NCI-H2196 treated with DMSO at 0.1 percent for 48 hours (cell line): ENCODE results near the gene SOCS3.

ENCODE experiments used
- DNase-seq: peaks from one replicate; lab custom pipeline; 2025; ENCODE audit not compliant: unreplicated experiment; lab: John Stamatoyannopoulos, UW

The SOCS3 gene

GRCh38 chr17:78368854-78369495, 9.1 kb upstream of the SOCS3 start:
- no peak for DNase-seq

DNA sequence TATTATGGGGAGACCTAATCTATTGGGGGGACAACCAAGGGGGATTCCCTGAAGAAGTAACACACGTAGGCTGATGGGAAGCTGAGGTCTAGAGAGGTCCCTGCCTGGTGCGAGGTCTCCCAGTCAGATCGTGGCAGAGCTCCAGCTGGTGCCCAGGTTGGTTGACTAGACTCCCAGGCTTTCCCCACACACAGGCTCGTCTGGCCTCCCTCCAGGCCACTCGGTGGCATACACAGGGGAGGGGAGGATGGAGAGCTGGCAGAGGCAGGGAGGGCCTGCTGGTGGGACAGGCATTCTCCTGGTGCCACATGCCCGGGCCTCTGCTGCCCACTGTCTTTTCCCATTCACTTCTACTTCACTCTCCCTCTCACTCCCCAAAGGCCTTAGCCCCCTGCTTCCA, 8.5 kb upstream of the SOCS3 start:
- DNase-seq = no peak

DNA sequence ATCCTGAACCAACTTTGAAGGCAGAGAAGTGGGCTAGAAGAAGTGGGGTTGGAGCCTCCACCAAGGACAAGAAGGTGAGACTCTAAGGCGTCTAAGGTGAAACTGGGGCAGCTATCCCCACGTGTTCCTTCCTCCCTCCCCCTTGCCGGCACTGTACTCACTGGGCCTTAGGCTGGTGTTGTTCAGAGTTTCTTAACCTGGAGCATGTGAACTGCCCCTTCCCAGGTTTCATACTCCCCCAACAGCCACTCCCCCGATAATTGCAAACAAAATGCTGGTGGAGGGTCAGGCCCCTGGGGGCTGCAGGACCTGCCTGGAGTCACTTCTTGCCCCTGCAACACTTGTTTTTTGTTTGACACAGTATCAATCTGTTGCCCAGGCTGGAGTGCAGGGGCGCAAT, 7.3 kb upstream of the SOCS3 start:
- no peak for DNase-seq

- no peak for DNase-seq
Measured at GRCh38 chr17:78366109-78366848, 6.4 kb upstream of the SOCS3 start.

DNA sequence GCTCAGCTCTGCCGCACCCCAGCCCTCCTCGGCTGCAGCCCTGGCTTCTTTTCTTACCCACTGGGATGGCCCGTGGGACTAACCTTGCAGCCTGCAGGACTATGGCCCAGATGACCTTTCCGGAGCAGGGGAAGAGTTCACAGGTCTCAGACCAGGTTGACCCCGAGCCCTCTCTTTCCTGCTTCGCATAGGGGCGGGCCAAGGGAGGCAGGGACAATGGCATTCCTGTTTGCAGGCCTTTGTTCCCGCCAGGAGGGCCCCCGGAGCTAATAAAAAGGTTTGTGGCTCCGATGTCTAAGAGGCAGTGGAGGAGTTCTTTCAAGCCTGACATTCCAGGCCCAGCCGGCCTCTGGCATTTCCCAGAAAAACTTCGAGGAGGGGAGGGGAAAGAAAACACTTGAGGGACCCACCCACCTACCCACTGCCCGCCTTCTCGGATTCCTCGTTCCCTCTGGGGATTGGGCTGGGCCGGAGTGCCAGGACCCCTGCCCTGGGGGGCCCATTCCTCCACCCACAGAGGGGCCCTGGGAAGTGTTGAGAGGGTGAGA, 5.8 kb upstream of the SOCS3 start:
- no peak for DNase-seq

- DNase-seq = no peak
Measured at GRCh38 chr17:78364436-78365281, 4.8 kb upstream of the SOCS3 start.

DNA sequence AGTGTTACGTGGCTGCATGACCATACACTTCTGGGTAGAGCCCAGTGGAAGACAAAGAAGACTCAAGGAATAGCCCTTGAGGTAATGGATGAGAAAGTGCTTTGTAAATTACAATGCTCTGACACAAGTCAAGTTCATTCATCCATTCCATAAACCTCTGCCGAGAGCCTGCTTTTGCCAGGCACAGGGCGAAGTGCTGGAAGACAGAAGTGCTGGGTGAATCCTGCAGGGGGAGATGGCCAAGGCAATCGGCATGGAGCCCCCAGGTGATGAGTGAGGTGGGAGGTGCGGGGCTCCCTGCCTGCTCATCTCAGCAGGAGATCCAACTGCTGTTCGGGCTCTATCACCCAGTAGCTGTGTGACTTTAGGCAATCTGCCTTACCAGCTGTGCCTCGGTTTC, 2.8 kb upstream of the SOCS3 start:
- no peak for DNase-seq

- DNase-seq = no peak
Measured at GRCh38 chr17:78362232-78362631, 2.4 kb upstream of the SOCS3 start.

DNA sequence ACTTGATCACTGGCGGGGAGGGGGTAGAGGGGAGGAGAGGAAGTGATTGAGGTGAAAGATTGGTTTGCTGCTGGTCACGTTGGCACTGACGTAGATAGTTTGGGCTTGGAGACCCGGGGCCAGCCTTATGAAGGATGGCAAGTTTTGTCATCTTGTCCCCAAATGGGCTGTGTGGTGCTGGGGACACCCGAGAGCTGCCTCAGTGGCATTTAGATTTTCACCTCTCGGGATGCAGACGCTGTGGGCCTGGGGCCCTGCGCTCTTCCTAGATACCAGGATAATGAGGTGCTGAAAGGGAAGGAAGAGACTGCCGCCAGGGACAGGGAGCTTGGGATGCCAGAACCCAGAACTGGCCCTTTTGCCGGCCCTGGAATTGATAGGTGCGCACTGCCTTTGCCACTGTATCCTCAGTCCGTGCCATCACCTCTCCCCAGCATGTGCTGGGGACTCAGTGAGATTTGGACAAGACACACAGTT, 1.4 kb upstream of the SOCS3 start:
- DNase-seq = no peak

DNA sequence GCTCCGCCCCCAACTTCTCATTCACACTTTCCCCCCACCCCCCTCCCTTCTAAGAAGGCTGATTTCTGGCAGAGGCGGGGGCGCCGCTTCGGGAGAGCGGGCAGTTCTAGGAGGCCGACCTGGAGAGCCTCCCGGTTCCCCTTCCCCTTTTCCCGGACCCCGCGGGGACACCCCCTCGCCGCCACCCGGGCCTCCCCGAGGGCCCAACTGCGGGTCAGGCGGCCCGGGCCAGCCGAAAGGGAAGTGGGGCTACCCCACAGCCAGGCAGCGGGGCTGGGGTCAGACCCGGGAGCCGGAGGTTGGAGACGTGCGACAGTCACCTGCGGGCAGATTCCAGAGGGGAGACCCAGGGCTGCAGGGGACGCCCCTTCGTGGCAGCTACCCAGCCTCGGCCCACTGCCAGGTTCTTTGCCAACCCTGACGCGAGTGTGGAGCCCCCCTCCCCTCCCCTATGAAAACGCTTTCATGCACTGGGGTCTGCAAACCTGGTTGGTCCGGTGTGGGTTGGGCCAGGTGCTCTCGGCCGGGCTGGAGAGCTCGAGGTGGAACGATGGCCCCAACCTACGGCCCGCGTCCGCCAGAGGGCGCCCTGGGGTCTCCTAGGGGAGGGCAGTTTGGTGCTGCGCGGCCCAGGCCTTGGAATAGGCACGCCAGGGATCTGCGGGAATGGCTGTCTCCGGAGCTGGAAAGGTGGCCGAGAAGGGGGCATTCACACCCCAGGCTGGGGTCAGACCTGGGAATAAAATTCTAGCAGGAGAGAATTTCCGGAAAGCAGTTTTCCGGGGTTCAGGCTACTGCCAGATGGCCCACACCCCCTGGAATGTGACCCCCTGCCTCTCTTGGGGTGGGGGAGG, 721 bp upstream of the SOCS3 start:
- peak; percentile 91 for DNase-seq

DNA sequence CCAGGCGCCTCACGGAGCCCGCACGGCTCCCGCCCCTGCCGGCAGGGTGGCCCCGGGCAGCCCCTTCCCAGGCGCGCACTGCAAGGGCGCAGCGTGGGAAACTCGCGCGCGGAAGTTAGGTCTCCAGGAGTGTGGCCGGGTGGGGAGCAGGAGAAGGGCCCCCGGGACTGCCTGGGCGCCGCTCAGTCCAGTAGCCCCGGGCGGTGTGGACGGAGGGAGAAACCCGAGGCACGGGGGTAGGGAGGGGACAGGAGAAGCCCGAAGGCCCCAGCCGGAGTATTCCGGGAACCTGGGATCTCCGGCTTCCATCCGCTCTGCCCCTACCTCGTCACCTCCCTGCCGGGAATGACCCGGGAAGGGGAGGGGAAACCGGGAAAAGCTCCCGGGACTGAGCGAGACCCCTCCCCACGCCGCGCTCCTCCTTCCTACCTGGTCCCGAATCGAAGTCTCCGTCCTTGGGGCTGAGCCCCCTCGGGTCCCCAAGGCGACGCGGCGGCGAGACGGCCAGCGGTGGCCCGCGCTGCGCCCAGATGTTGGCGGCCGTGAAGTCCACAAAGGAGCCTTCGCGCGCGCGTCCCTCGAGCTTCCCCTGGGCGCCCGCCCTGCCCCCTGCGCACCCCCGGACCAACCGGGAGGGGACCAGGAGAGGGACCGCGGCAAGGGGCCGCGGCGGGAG, 418 bp downstream of the SOCS3 start:
- no peak for DNase-seq

DNA sequence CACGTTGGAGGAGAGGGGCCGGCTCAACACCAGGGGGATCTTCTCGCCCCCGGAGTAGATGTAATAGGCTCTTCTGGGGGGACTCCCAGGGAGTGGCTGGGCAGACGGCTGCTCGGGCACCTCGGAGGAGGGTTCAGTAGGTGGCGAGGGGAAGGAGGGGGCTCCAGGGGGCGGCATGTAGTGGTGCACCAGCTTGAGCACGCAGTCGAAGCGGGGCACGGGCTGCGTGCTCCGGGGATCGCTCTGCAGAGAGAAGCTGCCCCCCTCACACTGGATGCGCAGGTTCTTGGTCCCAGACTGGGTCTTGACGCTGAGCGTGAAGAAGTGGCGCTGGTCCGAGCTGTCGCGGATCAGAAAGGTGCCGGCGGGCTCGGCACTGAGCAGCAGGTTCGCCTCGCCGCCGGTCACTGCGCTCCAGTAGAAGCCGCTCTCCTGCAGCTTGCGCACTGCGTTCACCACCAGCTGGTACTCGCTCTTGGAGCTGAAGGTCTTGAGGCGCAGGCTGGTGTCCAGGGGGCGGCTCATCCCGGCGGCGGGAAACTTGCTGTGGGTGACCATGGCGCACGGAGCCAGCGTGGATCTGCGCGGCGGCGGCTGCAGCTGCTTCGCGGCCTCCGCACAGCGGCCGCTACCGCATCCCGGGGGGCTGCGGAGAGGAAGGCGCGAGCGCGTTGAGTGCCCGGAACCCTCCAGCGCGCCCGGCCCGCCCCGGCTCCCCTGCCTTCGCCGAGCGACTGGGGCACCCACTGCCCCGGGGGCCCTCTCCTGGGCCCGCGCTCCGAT, 1.1 kb downstream of the SOCS3 start:
- DNase-seq = no peak

DNA sequence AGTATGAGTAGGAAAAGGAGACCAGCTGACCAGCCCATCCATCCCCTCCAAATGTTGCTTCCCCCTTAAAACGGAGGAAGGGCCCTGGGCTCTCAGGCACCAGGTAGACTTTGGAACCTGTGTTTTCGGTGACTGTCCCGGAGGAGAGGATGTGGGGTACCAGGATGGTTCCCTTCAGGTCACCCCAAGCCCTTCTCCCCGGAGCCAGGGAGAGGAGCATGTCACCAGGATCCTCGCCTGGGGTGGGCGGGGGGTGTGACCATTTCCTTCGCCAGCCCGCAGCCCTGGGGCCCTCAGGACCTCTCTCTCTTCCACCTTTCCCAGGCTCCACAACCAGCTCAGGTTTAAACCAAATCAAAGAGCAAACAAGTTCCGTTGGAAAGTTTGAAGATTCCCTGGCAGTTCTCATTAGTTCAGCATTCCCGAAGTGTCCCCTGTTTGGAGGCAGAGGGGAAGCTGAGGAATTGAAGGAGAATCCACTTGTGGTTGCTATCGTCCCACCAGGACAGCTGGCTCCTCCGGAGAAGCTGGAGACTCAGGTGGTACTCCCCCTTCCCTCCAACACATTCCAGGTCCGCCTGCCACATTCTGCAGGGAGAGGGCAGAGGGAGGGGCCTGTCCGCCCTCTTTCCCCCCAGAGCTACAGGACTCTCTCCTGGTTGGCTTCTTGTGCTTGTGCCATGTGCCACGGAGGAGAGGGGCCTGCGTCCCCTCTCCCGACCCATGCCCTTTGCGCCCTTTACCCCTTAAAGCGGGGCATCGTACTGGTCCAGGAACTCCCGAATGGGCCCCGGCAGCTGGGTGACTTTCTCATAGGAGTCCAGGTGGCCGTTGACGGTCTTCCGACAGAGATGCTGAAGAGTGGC, 2.0 kb downstream of the SOCS3 start:
- no peak for DNase-seq

- DNase-seq = no peak
Measured at GRCh38 chr17:78357177-78357586, 2.7 kb downstream of the SOCS3 start.

GRCh38 chr17:78356101-78356713, 3.7 kb downstream of the SOCS3 start:
- DNase-seq = no peak

DNA sequence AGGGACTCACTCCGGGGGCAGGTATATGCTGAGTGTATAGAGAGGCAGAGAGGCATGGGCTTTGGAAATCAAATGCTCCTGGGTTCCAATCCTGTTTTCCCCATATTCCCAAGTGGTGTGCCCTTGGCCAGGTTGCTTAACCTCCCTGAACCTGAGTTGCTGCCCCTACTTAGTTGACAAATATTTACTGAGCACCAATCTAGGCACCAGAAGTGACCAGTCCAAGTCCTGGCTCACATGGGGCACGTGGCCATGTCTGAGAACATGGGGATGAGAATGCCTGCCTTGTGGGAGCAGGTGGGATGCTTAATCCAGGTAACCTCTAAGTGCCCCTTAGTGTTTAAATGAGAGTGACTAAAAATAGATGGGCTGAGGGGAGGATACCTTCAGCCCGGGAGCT, 4.2 kb downstream of the SOCS3 start:
- DNase-seq = no peak

- DNase-seq = no peak
Measured at GRCh38 chr17:78355045-78355641, 4.7 kb downstream of the SOCS3 start.
